ENCODE measurements around the gene SH3GL3. TPM values are rescaled to one million over a fixed set of nuclear protein-coding genes. Genes with fewer than 3 reads are reported as not detected.

The SH3GL3 gene
- total RNA-seq, 1 donor from 2014 or later = not detected

DNA sequence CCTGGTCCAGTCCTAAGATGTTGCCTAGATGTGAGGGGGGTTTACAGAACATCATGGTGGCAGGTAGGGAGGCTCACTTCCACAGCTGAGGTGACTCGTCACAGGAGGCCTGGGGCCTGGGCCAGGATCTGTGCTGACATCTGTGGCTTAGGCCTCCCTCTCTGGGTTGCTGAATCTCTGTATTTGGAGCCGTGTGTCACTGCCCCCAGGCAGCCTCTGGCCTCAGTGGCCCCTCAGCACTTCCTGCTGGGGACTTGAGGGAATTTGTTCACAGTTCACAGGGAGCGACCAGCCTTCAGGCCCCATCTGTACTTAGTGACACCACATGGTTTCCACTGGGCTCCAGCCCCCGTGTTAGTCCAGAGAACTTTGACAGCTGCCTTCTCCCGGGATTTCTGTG is 165.1 kb downstream of the SH3GL3 start:
- DNase-seq (ENCODE audit: low read depth in 2 of 2) = no peak

DNA sequence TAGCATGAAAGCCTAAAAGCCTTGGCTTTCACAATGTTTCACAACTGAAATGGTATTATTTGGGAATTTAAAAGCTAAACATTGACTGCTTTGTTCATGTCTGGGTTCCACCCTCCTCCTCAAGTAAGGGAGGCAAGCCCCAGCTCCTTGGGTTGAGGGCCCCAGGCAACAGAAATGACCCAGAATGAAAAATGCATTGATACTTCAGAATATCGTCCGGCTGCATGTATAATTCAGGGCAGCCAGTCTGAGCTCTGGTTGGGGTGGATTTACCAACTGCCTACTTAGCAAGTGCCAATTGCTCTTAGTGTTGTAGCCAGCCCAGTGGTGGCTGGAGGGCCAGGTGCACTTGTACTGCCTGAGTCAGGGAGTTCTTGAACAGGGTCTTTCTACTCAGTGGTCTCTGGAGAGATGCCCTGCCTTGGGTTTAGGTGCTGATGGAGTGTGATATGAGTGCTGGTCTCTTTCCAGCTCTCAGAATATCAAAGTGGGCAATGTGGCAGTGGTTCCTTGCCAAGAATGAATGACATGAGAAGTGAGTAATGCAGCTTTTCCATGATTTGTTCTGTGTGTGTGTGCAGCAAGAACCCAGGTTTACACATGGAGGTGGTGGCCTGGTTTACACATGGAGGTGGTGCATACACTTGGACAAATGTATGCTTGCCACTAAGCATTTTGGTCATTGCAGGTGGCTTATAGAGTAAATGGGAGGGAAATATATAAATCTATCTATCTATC is 165.9 kb downstream of the SH3GL3 start:
- DNase-seq (ENCODE audit: low read depth in 2 of 2) = peak in 1 of 2 donors; percentile 25

DNA sequence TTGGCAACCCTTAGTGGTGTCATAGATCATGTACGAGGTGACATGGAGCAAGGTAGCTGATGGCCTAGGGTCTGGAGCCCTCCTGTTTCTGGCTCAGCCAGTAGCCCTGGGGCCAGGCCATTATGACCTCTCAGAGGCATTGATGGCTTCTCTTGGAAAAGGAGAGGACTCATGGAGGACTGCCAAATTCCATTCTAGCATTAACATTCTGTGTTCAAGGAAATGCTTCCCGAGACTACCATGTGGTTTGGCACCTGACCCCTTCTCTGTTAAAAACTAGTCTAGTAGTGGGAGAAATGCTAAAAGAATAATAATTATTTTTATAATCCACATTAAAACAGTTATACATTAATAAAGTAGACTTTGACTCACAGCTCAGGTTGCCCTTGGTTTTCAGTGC is 166.6 kb downstream of the SH3GL3 start:
- peak in 1 of 2 donors; percentile 72 for DNase-seq (ENCODE audit: low read depth in 2 of 2)

DNA sequence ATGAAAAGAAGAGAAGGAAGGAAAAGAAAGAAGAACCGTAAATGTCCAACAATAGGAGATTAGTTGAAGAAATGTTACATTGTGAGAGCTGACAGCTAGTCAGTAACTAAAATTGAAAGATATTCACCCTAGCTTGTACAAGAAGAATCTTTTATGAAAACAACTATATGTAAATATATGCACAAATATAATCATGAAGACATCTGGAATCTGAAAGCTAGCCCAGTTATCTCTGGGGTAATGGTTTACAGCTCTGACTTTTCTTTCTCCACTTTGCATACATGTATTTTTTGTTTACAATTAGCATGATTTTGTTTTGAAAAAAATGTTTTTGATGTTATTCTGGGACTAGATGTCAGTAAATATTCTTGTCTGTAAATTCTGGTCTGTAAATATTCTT is 169.7 kb downstream of the SH3GL3 start:
- DNase-seq (ENCODE audit: low read depth in 2 of 2) = no peak

DNA sequence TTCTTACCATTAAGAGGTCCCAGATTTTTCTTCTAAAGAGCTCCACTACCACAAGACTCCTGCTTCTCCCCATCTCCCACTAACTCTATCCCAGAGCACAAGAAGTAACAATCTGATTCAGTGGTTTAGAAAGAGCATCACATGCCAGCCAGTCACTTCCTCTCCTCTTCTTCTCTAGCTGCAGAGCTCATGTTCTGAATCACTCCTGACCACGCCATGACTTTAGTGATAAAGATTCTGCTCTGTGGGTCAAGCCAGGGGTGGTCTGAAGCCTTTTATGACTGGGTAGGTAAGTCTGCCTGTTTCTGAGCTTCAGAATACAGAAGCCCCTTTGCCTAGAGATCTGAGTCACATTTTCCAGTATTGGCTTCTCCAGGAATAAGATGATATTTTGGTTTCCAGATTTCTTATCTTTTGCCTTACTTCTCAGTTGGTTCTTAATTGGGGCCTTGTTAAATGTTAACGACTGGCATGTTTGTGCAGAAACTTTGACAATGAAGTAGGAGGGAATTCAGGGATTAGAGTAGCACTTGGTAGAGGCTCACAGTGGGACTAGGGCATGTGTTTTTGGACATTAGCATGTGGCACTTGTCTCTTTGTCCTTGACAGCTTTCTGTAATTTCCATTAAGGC is 179.1 kb downstream of the SH3GL3 start:
- DNase-seq (ENCODE audit: low read depth in 2 of 2) = no peak

DNA sequence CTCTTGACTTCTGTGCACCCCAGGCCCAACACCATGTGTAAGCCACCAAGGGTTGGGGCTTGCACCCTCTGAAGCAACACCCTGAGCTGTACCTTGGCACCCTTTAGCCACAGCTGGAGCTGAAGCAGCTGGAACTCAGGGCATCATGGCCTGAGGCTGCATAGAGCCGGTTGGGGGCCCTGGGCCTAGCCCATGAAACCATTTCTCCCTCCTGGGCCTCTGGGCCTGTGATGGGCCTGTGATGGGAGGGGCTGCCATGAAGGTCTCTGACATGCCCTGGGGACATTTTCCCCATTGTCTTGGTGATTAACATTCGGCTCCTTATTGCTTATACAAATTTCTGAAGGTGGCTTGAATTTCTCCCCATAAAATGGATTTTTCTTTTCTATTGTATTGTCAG is 184.4 kb downstream of the SH3GL3 start:
- DNase-seq (ENCODE audit: low read depth in 2 of 2) = no peak

DNA sequence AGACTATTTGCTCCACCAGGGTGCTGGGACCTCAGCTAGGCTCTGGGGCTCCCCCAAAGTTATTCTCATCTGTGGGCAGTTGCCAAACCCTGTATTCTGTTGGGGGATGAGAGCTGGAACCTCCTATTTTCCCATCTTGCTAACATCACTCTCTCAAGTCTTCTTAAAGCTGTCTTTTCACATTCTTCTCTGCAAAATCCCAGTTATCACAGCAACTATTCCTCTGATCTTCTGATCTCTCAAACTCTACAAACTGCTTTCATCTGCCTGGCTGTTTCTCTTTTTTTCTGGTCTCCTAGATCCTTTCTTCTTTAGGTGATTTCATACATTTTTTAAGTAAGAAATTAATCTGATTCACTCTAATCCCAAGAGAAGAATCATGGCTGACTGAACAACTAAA is 196.1 kb downstream of the SH3GL3 start:
- no peak for DNase-seq (ENCODE audit: low read depth in 2 of 2)

DNA sequence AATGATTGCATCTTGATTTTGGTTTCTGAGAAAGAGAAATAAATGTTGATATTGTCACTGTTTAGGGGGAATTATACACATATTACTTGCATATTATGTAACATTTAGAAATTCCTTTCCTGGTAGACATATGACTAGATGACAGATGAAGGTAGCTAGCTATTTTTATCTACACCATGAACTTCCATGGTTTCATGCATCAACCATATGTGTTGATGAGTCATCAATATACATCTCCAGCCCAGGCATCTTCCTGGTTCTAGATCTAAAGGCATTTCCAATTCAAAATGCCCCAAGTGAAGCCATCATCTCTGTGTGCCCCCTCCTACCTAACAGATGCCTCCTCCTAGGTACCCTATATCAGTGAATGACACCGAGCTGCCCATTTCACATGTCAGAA is 197.3 kb downstream of the SH3GL3 start:
- no peak for DNase-seq (ENCODE audit: low read depth in 2 of 2)

DNA sequence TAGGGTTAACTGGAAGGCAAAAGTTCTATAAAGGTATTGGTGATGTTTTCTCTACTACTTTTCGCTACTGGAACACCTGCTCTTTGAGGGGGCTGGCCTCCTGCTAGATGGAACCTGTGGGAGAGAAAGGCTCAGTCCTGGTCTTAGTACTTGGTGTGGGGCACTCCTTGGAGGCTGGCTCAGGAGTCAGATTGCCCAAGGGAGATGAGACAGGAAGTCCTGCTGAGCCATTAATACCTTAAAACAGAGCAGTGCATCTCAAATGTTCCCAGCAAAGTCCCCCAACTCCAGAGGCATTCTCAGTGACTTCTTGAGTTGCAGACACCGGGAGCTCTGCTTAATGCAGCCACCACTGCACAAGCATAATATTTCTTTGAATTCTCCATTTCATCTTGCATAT is 203.7 kb downstream of the SH3GL3 start:
- no peak for DNase-seq (ENCODE audit: low read depth in 2 of 2)

DNA sequence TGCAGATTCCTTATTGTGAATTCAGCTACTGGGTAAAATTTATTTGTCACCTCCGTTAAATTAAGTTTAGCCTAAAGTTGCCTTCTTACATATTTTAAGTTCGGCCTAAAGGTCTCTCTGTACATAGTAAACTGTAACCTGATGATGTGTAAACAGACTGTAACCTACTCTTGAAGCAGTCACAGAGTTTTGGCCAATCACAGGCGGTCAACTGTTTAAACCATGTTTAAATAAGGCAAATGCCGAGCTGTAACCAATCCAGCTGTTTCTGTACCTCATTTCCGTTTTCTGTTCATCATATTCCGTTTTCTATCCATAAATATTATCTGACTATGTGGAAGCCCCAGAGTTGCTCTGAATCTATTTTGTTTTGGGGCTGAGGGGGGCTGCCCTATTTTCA is 204.4 kb downstream of the SH3GL3 start:
- no peak for DNase-seq (ENCODE audit: low read depth in 2 of 2)

DNA sequence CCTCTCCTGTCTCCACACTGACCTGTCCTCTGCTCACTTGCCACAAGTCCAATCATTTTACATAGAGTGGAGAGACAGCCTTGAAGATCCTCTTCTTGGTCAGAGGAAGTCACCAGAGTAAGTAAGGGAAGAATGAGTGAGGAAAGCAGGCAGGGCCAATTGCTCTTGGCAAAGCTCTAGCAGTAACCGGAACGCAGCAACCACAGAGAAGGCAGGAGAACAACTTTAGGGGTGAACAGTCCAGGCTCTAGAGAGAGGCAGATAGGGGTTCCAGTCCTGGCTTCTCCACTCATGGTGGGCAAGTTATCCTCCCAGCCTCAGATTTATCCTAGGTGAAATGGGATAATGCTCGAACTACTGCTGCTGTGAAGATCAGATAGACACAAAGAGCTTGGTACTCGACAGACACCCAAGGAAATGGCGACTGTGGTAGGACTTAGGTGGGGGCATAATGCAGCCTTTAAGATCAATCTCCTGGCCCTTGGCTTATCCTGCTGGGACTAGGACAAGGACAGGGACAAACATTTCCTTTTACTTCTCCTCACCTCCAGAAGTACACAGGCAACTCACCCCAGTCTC is 205.6 kb downstream of the SH3GL3 start:
- DNase-seq (ENCODE audit: low read depth in 2 of 2) = no peak

DNA sequence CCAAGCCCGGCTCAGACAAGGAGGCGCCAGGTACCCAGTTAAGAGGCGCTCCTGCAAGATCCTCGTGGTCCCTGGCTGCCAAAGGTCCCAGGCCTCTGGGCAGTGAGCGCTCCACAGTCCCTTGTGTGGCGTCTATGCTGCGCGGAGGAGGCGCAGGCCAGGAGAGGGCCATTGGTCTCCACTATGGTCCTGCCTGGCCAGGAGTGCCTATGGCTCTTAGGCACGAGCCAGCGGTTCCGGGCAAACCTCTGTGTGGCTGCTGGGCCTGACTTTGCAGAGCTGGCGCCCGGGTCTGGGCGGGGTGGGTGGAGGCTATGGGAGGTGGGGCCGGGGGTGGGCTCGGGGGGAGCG is 206.1 kb downstream of the SH3GL3 start:
- DNase-seq (ENCODE audit: low read depth in 2 of 2) = no peak

DNA sequence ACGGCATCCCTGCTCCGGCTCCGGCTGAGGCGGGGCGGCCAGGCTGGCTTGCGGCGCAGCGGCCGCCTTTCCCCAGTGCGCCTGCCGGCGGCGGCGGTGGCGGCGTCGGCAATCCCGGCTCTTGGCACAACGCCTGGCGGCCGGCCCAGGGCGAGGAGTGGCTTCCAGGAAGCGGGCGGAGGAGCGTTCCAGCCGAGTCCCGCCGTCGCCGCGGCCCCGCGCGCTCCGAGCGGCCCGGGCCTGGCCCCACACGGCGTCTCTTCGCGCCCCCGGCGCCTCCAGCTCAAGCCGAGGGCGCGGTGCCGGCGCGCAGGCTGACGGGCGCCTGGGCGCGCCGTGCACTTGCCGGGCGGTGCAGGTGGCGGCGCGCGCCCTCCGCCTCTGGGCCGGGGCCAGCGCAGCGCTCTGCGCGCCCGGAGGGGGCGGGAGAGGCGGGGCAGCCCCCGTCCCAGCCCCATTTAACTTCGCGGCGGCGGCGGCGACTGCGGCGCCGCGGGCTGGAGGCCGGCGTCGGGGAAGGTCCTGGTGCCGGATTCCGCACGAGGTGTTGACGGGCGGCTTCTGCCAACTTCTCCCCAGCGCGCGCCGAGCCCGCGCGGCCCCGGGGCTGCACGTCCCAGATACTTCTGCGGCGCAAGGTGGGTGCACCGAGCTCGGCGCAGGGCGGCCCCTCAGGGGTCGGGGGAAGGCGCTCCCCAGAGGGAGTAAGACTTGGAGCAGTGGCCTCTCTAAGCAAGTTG is 206.7 kb downstream of the SH3GL3 start, which contains the start of gene ADAMTSL3:
ADAMTSL3 (plus strand) TSS at position 485 of the 740 bp plus-strand sequence. CDS start 1,639 bp downstream, outside the sequence.
- DNase-seq (ENCODE audit: low read depth in 2 of 2) = peak; percentile 10 to 82

DNA sequence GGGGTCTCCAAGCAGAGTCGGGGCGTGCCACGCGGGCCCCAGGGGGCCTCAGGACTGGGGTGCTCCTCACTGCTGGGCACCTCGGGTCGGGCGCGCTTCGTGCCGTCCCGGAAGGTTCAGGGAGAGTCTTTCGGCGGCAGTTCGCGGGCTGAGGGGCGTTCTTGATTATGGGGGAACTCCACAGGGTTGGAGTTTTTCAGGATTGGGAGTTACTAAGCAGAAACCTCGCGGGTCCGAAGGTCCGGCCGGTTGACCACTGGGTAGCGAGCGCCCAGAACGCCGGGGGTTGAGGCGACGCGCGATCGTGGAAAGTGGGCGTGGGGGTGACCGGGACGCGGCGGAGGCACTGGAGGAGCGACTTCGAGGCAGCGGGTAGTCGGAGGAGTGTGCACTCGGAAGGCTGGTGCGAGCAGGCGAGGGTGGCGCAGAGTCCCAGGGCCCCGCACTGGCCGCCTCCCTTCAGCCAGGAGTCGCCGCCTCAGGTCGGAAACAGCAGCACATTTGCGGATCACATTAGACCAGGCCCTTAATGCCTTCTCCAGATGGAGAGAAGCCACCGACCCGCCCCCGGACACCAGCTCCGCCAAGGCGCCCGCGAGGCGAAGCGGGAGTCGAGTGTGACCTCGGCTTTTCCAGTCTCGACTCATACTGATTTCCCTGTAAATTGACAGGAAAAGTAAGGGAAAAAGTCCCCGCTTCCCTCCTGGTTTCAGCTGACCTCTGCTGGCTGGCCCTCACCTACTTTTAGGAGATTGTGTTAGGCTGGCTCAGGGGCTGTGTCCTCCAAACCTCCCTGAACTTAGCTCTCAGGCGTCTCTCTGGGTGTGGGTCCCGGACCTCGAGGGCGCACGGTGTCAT is 207.5 kb downstream of the SH3GL3 start:
- DNase-seq (ENCODE audit: low read depth in 2 of 2) = peak in 1 of 2 donors; percentile 41

DNA sequence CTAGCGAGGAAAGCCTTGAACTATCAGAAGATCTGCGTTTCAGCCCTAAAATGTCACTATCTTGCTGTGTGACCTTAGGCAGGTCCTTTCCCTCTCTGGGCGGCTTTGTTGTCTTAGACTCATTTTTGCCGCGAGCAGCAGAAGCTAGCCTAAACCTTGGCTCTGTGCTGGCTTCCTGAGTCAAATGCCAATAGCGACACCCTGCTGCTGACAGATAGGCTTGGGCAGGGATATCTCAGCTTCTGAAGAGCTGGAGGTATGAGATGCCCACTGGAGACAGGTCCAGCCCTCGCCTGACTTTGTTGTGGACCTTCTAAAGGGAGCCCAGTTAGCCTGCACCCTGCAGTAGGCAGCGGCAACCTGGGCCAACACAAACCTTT is 208.1 kb downstream of the SH3GL3 start:
- peak in 1 of 2 donors; percentile 18 for DNase-seq (ENCODE audit: low read depth in 2 of 2)

DNA sequence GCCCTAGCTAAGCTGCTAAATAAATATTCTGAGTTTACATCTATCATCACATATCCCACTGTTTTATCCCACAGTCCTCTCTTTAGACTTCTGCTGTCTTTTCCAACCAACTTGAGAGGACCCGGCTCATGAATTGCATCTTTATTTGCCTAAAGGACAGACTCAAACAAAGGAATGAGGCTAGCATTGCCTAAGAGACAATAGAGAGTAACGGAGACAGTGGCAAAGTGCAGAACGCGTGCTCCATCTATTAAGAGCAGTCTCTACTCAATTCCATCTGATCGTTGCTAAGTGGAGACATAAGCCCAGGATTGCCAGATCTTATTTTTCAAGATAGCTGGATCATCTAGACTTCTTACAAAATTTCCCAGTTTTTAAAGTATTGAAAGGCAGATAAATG is 209.1 kb downstream of the SH3GL3 start:
- DNase-seq (ENCODE audit: low read depth in 2 of 2) = no peak

DNA sequence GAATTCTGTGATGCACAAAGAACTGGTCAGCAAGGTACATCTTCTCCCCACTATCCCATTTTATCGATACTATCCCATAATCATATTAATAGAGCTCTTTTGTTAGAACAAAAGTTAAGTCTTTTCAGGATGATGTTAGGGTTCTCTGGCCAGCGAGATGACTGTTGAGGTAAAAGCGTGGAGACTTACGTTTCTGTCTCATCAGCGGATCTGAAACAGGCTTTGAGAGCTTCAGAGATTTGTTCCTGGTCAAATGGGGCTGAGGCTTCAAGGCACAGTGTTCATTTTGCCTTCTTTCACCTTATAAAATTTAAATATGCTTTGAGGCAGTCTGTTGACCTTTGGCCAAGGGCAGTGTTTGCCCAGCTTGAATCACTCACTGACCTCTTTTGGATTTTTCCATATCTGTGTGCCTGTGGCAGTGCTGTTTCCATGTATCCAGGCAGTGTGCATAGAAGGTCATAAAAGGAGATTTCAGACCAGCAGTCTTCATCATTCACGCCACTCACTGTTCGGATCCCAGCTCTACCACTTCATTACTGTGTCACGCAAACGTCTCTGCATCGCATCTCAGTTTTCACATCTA is 209.9 kb downstream of the SH3GL3 start:
- peak in 1 of 2 donors; percentile 16 for DNase-seq (ENCODE audit: low read depth in 2 of 2)

DNA sequence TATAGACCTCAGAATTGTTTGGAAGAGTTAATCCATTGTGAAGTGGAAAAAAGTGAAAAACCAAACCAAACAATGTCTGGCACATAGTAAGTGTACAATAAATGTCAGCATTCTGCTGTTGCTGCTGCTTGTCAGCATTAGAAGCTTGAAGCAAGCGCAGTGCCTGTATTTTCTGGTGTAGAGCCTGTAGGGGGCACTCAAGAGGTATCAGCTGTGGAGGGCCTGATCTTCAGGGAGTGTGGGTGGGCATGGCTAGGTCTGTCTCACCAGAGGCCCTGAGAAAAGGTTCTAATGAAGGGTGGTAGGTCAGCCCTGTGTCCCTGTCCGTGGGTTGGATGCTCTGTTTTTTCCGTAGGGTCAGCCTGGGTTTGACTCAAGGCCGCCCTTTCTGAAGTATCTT is 210.4 kb downstream of the SH3GL3 start:
- peak in 1 of 2 donors; percentile 60 for DNase-seq (ENCODE audit: low read depth in 2 of 2)

DNA sequence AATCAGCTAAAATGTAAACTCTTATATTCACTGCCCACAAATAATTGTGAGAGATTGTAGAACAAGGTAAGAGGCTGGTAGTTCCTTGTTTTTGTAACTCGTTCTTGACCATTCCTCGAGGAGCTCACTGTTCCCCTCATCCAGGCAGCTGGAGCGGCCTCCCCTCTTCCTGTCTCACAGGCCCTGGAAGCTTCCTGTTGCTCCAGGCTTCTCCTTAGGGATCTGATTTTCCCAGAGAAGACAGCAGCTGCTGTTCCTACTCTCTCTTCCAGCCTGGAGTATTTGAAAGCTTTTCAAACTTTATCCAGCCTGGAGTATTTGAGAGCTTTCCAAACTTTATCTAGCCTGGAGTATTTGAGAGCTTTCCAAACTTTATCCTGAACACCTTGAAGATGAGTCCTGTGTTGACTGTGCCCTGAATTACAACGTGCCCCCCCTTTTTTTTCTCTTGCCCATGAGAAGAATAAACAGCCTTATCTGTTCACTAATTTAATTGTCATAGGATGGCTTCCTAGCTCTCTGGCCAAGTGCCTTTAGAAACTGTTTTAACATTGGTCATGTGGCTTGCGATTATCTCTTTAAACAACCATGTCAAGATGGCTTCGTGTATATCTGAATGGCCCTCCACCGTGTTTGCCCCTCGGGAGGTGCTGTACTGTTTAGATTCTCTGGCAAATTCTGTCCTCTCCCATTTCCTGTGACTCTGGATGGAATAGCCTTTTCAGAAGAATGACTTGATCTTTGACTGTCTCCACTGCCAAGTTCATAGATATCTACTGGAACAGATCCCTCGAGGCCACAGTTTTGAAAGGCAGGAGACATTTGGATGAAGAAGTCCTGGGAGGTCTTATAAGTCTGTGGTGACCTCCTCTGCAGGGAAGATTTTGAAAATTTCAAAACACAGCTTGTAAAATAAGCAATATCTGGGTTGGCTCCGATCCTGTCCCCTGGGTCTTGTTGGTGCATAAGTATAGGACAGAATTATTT is 211.6 kb downstream of the SH3GL3 start:
- DNase-seq (ENCODE audit: low read depth in 2 of 2) = no peak

DNA sequence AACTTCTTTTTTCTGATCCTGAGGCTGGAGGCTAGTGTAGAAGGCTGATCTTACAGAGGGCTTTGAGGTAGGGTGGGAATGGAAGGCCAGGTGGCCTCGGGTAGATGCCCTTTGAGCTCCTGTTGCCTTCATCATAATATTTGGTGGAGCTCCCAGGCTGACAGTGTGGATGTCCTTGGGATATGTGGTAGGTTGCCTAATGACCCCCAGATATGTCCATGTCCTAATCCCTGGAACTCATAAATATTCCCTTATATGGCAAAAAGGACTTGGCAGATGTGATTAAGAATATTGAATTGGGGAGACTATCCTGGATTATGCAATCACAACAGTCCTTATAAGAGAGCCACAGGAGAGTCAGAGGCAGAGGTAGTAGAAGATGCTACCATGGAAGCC is 212.3 kb downstream of the SH3GL3 start:
- DNase-seq (ENCODE audit: low read depth in 2 of 2) = no peak

Data from lung microvascular endothelial cell (primary cell).